Stimulated activated CD4-positive, alpha-beta T cell treated with anti-CD3 and anti-CD28 coated beads, Interleukin-4, amount 100 ng/mL, for 4 hours (primary cell): Measurements from ENCODE around the gene LIN28A.

Experiments
- DNase-seq, 2 experiments: peaks; one replicate each; pipeline ENCODE4 v3.0.0-alpha.2; 2020

LIN28A gene

GRCh38 chr1:26388791-26389445, 21.7 kb upstream of the LIN28A start:
- DNase-seq = no peak

- no peak for DNase-seq
These were observed 20.9 kb upstream of the LIN28A start for GRCh38 chr1:26389604-26390247.

- DNase-seq = no peak
These were observed 19.2 kb upstream of the LIN28A start for GRCh38 chr1:26391450-26391849.

GRCh38 chr1:26395754-26396153, 14.9 kb upstream of the LIN28A start:
- no peak for DNase-seq

GRCh38 chr1:26399034-26399433, 11.6 kb upstream of the LIN28A start:
- no peak for DNase-seq

- DNase-seq = no peak
These were observed 8.7 kb upstream of the LIN28A start for GRCh38 chr1:26401891-26402290.

- no peak for DNase-seq
These were observed 7.0 kb upstream of the LIN28A start for GRCh38 chr1:26403656-26404055.

- no peak for DNase-seq
These were observed 6.0 kb upstream of the LIN28A start for GRCh38 chr1:26404641-26405040.

GRCh38 chr1:26405281-26405915, 5.2 kb upstream of the LIN28A start:
- no peak for DNase-seq

- DNase-seq = peak; percentile 66 to 71
These were observed 2.0 kb upstream of the LIN28A start for GRCh38 chr1:26408604-26409003.

GRCh38 chr1:26409191-26409807, 1.3 kb upstream of the LIN28A start:
- DNase-seq = no peak

GRCh38 chr1:26411624-26412074, 1.0 kb downstream of the LIN28A start:
- no peak for DNase-seq

- no peak for DNase-seq
These were observed 1.7 kb downstream of the LIN28A start for GRCh38 chr1:26412180-26412840.

- DNase-seq = no peak
These were observed 2.4 kb downstream of the LIN28A start for GRCh38 chr1:26413031-26413430.

- DNase-seq = peak; percentile 79 to 83
These were observed 6.6 kb downstream of the LIN28A start for GRCh38 chr1:26417111-26417759.

GRCh38 chr1:26418865-26419349, 8.3 kb downstream of the LIN28A start:
- DNase-seq = no peak

- no peak for DNase-seq
These were observed 8.9 kb downstream of the LIN28A start for GRCh38 chr1:26419494-26419893.

- no peak for DNase-seq
These were observed 19.1 kb downstream of the LIN28A start for GRCh38 chr1:26429721-26430120.

GRCh38 chr1:26431979-26432695, 21.5 kb downstream of the LIN28A start, which contains the start of gene DHDDS:
TSS of gene DHDDS (plus strand) at chr1:26432321. CDS start at chr1:26432946, 625 bp downstream.
- peak; percentile 98 for DNase-seq

GRCh38 chr1:26432793-26433192, 22.2 kb downstream of the LIN28A start:
- DNase-seq = no peak

GRCh38 chr1:26434161-26434752, 23.6 kb downstream of the LIN28A start:
- DNase-seq = no peak
